CD4-positive, alpha-beta T cell (primary cell): ENCODE results near the gene UROD. TPM values are rescaled to one million over a fixed set of nuclear protein-coding genes. Genes with fewer than 3 reads are reported as not detected.

Source experiments
- ATAC-seq: fragments of 200-7000 bp; cut with Tn5 transposase; one replicate; pipeline ENCODE4 v1.10.0; 2022; ENCODE audit warnings: mild to moderate bottlenecking; ENCODE audit not compliant: poor library complexity
- CTCF ChIA-PET: fragments of 350-600 bp; sonication (Branson Sonifier 250); formaldehyde crosslinking; loops from one replicate; lab custom pipeline; 2021; ENCODE audit warnings: antibody characterized with exemption, inconsistent platforms; lab: Charles Lee
- POLR2A ChIA-PET: fragments of 350-600 bp; sonication (Branson Sonifier 250); formaldehyde crosslinking; loops from one replicate; lab custom pipeline; 2021; ENCODE audit warnings: antibody characterized with exemption, inconsistent platforms; lab: Charles Lee
- DNase-seq, 14 experiments: peaks; one replicate each; pipeline ENCODE4 v3.0.0-alpha.2; 2013 to 2020; ENCODE audit warnings: mixed read lengths in 2 of 14
- H3K27ac ChIP-seq, 2 donors: one replicate each; pipeline versions ENCODE4 v1.5.1 to v1.7.0; 2013; ENCODE audit warnings: low read length in 2 of 2, low read depth in 1 of 2, mild to moderate bottlenecking in 1 of 2
- H3K27me3 ChIP-seq, 2 experiments: 1 replicate in 1 of 2; 2 replicates in 1 of 2; pipeline versions ENCODE4 v1.6.1 to v1.7.0; 2013; ENCODE audit warnings: low read length in 2 of 2, control low read depth in 1 of 2, mild to moderate bottlenecking in 1 of 2, moderate library complexity in 1 of 2; ENCODE audit not compliant: insufficient read depth in 2 of 2, control insufficient read depth in 1 of 2
- H3K36me3 ChIP-seq: one replicate; pipeline ENCODE4 v1.6.1; 2013; ENCODE audit warnings: low read length, control low read depth; ENCODE audit not compliant: insufficient read depth
- H3K4me1 ChIP-seq: one replicate; pipeline ENCODE4 v1.6.1; 2013; ENCODE audit warnings: low read length, control low read depth; ENCODE audit not compliant: insufficient read depth
- H3K4me3 ChIP-seq: one replicate; pipeline ENCODE4 v1.5.1; 2013; ENCODE audit warnings: mild to moderate bottlenecking, low read length, moderate library complexity
- H3K9me3 ChIP-seq, 2 experiments: 1 replicate in 1 of 2; 2 replicates in 1 of 2; pipeline versions ENCODE4 v1.6.1 to v1.7.0; 2013; ENCODE audit warnings: low read length in 2 of 2, mild to moderate bottlenecking in 2 of 2, control low read depth in 1 of 2, moderate library complexity in 1 of 2; ENCODE audit not compliant: control insufficient read depth in 1 of 2, insufficient read depth in 1 of 2
- H3K27ac Mint-ChIP-seq: one replicate; pipeline ENCODE4 v1.8.0; 2020; ENCODE audit warnings: mixed read lengths
- H3K27me3 Mint-ChIP-seq: one replicate; pipeline ENCODE4 v1.8.0; 2021; ENCODE audit warnings: mixed read lengths
- H3K36me3 Mint-ChIP-seq: one replicate; pipeline ENCODE4 v1.8.0; 2021; ENCODE audit warnings: low read depth, mixed read lengths
- H3K4me1 Mint-ChIP-seq: one replicate; pipeline ENCODE4 v1.8.0; 2021; ENCODE audit warnings: low read depth, mixed read lengths
- H3K4me3 Mint-ChIP-seq: one replicate; pipeline ENCODE4 v1.8.0; 2020; ENCODE audit warnings: mild to moderate bottlenecking, mixed read lengths
- H3K9me3 Mint-ChIP-seq: one replicate; pipeline ENCODE4 v1.8.0; 2020; ENCODE audit warnings: mixed read lengths
- intact Hi-C, 2 experiments: fragments of 100-400 bp; cut with DNase I in 1 of 2; cut with micrococcal nuclease in 1 of 2; formaldehyde crosslinking; loops; one replicate each; pipeline versions ENCODE4 v1.15.1 to v1.9.0; 2023 to 2025; cut with DNase I, micrococcal nuclease
- total RNA-seq, 174 experiments: library from RNA in 2 of 174; stranded (reverse) in 2 of 174; gene quantifications; one replicate each; pipeline ENCODE4 v1.2.3 and lab custom pipeline; 2021 to 2026
- TF ChIP-seq, protein P1 (sequence below): fragments of 200-600 bp; IDR thresholded peaks from one replicate; pipeline ENCODE4 v1.8.0; 2022; ENCODE audit warnings: antibody characterized with exemption, mild to moderate bottlenecking

Gene UROD
- total RNA-seq, 2 experiments from 2014 or later = 41.0 to 42.4 TPM

DNA sequence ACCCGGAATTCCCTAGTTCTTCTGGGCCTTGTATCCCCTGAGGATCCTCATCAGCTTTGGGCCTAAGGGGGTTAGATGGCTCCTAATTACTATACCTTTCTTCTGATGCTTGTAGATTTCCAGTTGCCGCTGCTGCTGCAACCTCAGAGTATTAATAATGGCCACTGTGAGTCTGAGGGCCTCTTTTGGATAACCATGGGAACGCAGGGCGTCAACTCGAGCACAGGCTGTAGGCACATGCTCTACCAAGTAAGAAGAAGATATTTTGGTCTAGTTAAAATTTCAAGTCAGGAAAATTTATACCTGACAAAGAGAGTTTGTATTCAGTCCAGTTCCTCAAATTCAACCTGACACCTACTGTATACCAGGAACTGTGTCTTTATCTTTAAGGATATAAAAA, 28.2 kb downstream of the UROD start:
- Mint-ChIP-seq H3K27ac (no peak overlapping the region), H3K27me3 (no peaks in the 10 kb centered on the region), H3K9me3 (no peaks in the 10 kb centered on the region), H3K4me1 (no peaks in the 10 kb centered on the region), H3K36me3 (peaks cover 11% of the 10 kb centered on the region), H3K4me3 (no peak overlapping the region)
- Histone ChIP-seq H3K36me3 (peaks cover 6% of the 10 kb centered on the region), H3K27me3 (no peaks in the 10 kb centered on the region), H3K4me3 (no peak overlapping the region), H3K27ac (no peak overlapping the region), H3K9me3 (no peaks in the 10 kb centered on the region), H3K4me1 (no peaks in the 10 kb centered on the region)
- ChIA-PET CTCF (no interaction called here), POLR2A (no interaction called here)
- TF ChIP-seq, protein P1, sequence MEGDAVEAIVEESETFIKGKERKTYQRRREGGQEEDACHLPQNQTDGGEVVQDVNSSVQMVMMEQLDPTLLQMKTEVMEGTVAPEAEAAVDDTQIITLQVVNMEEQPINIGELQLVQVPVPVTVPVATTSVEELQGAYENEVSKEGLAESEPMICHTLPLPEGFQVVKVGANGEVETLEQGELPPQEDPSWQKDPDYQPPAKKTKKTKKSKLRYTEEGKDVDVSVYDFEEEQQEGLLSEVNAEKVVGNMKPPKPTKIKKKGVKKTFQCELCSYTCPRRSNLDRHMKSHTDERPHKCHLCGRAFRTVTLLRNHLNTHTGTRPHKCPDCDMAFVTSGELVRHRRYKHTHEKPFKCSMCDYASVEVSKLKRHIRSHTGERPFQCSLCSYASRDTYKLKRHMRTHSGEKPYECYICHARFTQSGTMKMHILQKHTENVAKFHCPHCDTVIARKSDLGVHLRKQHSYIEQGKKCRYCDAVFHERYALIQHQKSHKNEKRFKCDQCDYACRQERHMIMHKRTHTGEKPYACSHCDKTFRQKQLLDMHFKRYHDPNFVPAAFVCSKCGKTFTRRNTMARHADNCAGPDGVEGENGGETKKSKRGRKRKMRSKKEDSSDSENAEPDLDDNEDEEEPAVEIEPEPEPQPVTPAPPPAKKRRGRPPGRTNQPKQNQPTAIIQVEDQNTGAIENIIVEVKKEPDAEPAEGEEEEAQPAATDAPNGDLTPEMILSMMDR = no peak
- intact Hi-C loops = no loop called here
- ATAC-seq (no peak), DNase-seq (no peak)

DNA sequence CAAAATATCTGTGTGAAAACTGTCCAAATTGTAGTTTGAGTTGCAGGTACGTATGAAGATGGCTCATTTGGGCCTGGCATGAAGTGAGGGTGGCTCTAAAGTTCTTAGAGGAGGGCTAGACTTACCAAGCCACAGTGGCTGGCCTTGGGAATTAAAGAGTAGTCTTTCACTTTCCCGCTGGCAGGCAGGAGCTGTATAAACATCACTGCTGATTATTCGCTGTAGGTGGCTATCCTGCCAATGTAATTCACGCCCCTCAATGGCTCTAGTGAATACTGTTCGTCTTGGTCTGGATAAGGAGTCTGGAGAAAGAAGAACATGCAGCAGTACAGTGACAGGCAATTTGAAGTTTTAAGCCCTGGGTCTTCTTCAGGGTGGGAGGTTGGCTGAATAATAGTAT, 31.0 kb downstream of the UROD start:
- H3K9me3 ChIP-seq = no peaks in the 10 kb centered on the region
- ChIA-PET POLR2A (no interaction called here), CTCF (no interaction called here)
- no peaks in the 10 kb centered on the region for H3K36me3 ChIP-seq
- Mint-ChIP-seq H3K4me3 (no peak overlapping the region), H3K4me1 (no peaks in the 10 kb centered on the region), H3K27ac (no peak overlapping the region), H3K36me3 (peaks cover 9% of the 10 kb centered on the region), H3K9me3 (no peaks in the 10 kb centered on the region), H3K27me3 (no peaks in the 10 kb centered on the region)
- no peaks in the 10 kb centered on the region for H3K27me3 ChIP-seq
- ATAC-seq = no peak
- TF ChIP-seq, protein P1 = no peak
- DNase-seq = no peak
- no peak overlapping the region for H3K27ac ChIP-seq
- H3K4me3 ChIP-seq = no peak overlapping the region
- no peaks in the 10 kb centered on the region for H3K4me1 ChIP-seq
- intact Hi-C loops = no loop called here

DNA sequence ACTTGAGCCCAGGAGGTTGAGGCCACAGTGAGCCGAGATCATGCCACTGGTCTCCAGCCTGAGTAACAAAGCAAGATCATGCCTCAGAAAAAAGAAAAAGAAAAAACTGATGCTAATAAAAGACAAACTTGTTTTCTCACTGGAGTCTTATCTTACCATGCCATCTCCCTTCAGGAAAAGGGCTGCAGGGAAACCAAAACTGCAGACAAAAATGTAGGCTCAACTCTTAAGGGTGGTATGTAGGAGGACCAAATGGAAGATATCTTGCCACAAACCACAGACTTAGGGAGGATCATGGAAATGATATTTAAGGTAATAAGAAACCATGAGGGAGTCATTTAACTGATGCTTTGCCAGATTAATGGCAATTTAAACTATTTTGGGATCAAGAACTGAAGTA, 32.9 kb downstream of the UROD start:
- TF ChIP-seq, protein P1 = no peak
- DNase-seq (no peak), ATAC-seq (no peak)
- Histone ChIP-seq H3K27ac (no peak overlapping the region), H3K4me3 (no peak overlapping the region), H3K9me3 (no peaks in the 10 kb centered on the region), H3K36me3 (no peaks in the 10 kb centered on the region), H3K4me1 (no peaks in the 10 kb centered on the region), H3K27me3 (no peaks in the 10 kb centered on the region)
- Mint-ChIP-seq H3K4me1 (peaks cover 5% of the 10 kb centered on the region), H3K27me3 (no peaks in the 10 kb centered on the region), H3K9me3 (no peaks in the 10 kb centered on the region), H3K27ac (no peak overlapping the region), H3K36me3 (peaks cover 5% of the 10 kb centered on the region), H3K4me3 (no peak overlapping the region)
- ChIA-PET POLR2A (no interaction called here), CTCF (no interaction called here)
- intact Hi-C loops = no loop called here
